Natural killer cell (primary cell): Measurements from ENCODE around the gene IL27RA. TPM values are rescaled to one million over a fixed set of nuclear protein-coding genes. Genes with fewer than 3 reads are reported as not detected.
"Not testable (repeated sequence)": the region's sequence is repeated elsewhere in the genome, so short reads cannot be mapped to it uniquely, and the experiment has no call there.

Experiments
- ATAC-seq, 3 donors: fragments of 150-1000 bp in 2 of 3; fragments of 200-7000 bp in 1 of 3; cut with Tn5 transposase; 1 replicate in 1 of 3; 2 replicates in 2 of 3; pipeline ENCODE4 v1.10.0; 2021; ENCODE audit warnings: mild to moderate bottlenecking in 2 of 3, moderate library complexity in 2 of 3
- DNase-seq, 2 donors: peaks; one replicate each; pipeline versions ENCODE4 v3.0.0 to v3.0.0-alpha.2; 2013 to 2021; ENCODE audit warnings: mixed read lengths in 1 of 2
- H3K27ac ChIP-seq: one replicate; pipeline ENCODE4 v1.5.1; 2013; ENCODE audit warnings: mild to moderate bottlenecking, low read length
- H3K27me3 ChIP-seq: one replicate; pipeline ENCODE4 v1.6.1; 2013; ENCODE audit warnings: low read length; ENCODE audit not compliant: control insufficient read depth, insufficient read depth
- H3K36me3 ChIP-seq: one replicate; pipeline ENCODE4 v1.6.1; 2013; ENCODE audit warnings: low read length; ENCODE audit not compliant: control insufficient read depth, insufficient read depth
- H3K4me1 ChIP-seq: one replicate; pipeline ENCODE4 v1.6.1; 2013; ENCODE audit warnings: low read length; ENCODE audit not compliant: control insufficient read depth, insufficient read depth
- H3K4me3 ChIP-seq: one replicate; pipeline ENCODE4 v1.5.1; 2013; ENCODE audit warnings: low read length
- H3K9me3 ChIP-seq: one replicate; pipeline ENCODE4 v1.6.1; 2013; ENCODE audit warnings: low read length; ENCODE audit not compliant: control insufficient read depth, insufficient read depth
- H3K27ac Mint-ChIP-seq, 2 donors: one replicate each; pipeline ENCODE4 v1.8.0; 2022; ENCODE audit warnings: mild to moderate bottlenecking in 2 of 2, mixed read lengths in 2 of 2, moderate library complexity in 1 of 2
- H3K27me3 Mint-ChIP-seq, 2 donors: one replicate each; pipeline ENCODE4 v1.8.0; 2022; ENCODE audit warnings: low read depth in 2 of 2, mixed read lengths in 2 of 2
- H3K36me3 Mint-ChIP-seq: one replicate; pipeline ENCODE4 v1.8.0; 2022; ENCODE audit warnings: mixed read lengths
- H3K4me1 Mint-ChIP-seq, 2 donors: one replicate each; pipeline ENCODE4 v1.8.0; 2022; ENCODE audit warnings: mixed read lengths in 2 of 2
- H3K4me3 Mint-ChIP-seq: one replicate; pipeline ENCODE4 v1.8.0; 2022; ENCODE audit warnings: mild to moderate bottlenecking, moderate library complexity, mixed read lengths
- H3K9me3 Mint-ChIP-seq, 2 donors: one replicate each; pipeline ENCODE4 v1.8.0; 2022; ENCODE audit warnings: mixed read lengths in 2 of 2
- WGBS: methylation state at CpG from one replicate; pipeline ENCODE4 v1.1.7; 2013; ENCODE audit warnings: missing lambda C conversion rate; ENCODE audit not compliant: insufficient coverage; 5-methylcytosine and 5-hydroxymethylcytosine counted together
- intact Hi-C: fragments of 100-400 bp; cut with micrococcal nuclease; formaldehyde crosslinking; loops from one replicate; pipeline ENCODE4 v1.14.2; 2022
- total RNA-seq, 4 donors: library from RNA; stranded (reverse); fragments of 120-200 nt in 1 of 4; gene quantifications; one replicate each; pipeline versions ENCODE4 v1.2.3 to v1.2.4, GENCODE V29; 2013 to 2022
- TF ChIP-seq, protein P1 (sequence below): fragments of 200-600 bp; IDR thresholded peaks from one replicate; pipeline ENCODE4 v1.8.0; 2022; ENCODE audit warnings: antibody characterized with exemption

The IL27RA gene
- total RNA-seq, 3 donors from 2014 or later (not counting 1 experiment from before 2014, with no cell fraction given): 38.4 to 61.1 (median 58.0) TPM

DNA sequence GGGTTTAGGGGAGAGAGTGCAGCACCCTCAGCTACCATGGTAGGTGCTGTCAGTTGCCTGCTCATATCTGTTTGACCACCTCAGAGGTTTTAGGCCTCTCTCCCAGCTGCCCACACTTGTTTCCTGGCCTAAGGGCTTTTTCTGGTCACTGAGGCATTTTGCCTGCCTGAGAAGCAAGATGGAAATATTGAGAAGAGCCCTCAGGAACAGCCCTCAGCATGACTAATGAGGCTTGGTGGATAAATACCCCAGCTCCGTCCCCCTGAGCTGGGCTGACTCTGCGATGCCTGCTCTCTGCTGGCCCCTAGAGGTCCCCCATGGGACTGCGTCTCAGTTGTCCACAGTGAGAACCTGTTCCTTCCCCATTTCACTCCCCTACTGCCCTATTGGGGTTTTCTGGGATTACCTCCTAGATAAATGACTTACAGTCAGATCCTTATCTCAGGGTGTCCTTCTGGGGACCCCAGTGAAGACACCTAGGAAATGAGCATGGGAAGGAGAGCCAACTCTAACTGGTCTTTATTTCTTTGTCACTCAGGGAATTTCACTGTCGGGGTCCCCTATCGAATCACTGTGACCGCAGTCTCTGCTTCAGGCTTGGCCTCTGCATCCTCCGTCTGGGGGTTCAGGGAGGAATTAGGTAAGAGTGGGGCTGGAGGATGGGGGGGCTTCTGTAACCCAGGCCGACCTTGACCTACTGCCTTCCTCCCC is 17.0 kb downstream of the IL27RA start:
- no peaks in the 10 kb centered on the region for H3K27me3 Mint-ChIP-seq
- no peak overlapping the region for H3K4me3 Mint-ChIP-seq
- Histone ChIP-seq H3K27ac (no peak overlapping the region), H3K27me3 (no peaks in the 10 kb centered on the region), H3K36me3 (peaks cover 61% of the 10 kb centered on the region), H3K4me1 (no peaks in the 10 kb centered on the region), H3K4me3 (no peak overlapping the region), H3K9me3 (no peaks in the 10 kb centered on the region)
- no peaks in the 10 kb centered on the region for H3K36me3 Mint-ChIP-seq
- DNase-seq: peak; percentile 79 to 84
- 85% methylated on average over 8 of the region's 8 CpGs for WGBS
- intact Hi-C loops: loop anchor here (1.0 to 2.0 kb wide), 2 partner anchors 26 to 168 kb away; no protein-coding TSS in a partner anchor
- peaks cover 0 to 11% of the 10 kb centered on the region in 2 donors for H3K4me1 Mint-ChIP-seq
- H3K27ac Mint-ChIP-seq: peak overlapping the region; percentile 57 to 82
- H3K9me3 Mint-ChIP-seq: no peaks in the 10 kb centered on the region
- TF ChIP-seq, protein P1, sequence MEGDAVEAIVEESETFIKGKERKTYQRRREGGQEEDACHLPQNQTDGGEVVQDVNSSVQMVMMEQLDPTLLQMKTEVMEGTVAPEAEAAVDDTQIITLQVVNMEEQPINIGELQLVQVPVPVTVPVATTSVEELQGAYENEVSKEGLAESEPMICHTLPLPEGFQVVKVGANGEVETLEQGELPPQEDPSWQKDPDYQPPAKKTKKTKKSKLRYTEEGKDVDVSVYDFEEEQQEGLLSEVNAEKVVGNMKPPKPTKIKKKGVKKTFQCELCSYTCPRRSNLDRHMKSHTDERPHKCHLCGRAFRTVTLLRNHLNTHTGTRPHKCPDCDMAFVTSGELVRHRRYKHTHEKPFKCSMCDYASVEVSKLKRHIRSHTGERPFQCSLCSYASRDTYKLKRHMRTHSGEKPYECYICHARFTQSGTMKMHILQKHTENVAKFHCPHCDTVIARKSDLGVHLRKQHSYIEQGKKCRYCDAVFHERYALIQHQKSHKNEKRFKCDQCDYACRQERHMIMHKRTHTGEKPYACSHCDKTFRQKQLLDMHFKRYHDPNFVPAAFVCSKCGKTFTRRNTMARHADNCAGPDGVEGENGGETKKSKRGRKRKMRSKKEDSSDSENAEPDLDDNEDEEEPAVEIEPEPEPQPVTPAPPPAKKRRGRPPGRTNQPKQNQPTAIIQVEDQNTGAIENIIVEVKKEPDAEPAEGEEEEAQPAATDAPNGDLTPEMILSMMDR: peak; percentile 98
- ATAC-seq: peak; percentile 87 to 98 (median 90)

DNA sequence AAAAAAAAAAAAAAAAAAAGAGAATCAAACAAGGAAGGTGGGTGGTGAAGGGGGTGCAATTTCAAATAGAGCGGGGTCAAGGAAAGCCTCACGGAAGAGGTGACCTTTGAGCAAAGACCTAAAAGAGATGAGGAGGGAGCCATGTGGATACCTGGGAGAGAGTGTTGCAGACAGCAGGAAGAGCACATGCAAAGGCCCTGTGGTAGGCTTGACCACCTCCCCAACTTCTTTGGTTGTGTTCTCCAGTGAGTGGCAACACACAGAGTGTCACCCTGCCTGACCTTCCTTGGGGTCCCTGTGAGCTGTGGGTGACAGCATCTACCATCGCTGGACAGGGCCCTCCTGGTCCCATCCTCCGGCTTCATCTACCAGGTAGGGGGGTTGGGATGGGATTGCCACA is 18.9 kb downstream of the IL27RA start:
- H3K9me3 ChIP-seq: no peaks in the 10 kb centered on the region
- Mint-ChIP-seq H3K4me1 (peaks cover 0 to 17% of the 10 kb centered on the region in 2 donors), H3K4me3 (no peak overlapping the region), H3K36me3 (no peaks in the 10 kb centered on the region), H3K27me3 (no peaks in the 10 kb centered on the region), H3K27ac (peak overlapping the region in 1 of 2 donors; percentile 35), H3K9me3 (no peaks in the 10 kb centered on the region)
- intact Hi-C loops: no loop called here
- H3K27ac ChIP-seq: no peak overlapping the region
- peaks cover 54% of the 10 kb centered on the region for H3K36me3 ChIP-seq
- TF ChIP-seq, protein P1: no peak
- H3K4me1 ChIP-seq: no peaks in the 10 kb centered on the region
- DNase-seq (no peak), ATAC-seq (no peak)
- 99% methylated on average over 4 of the region's 4 CpGs for WGBS
- H3K27me3 ChIP-seq: no peaks in the 10 kb centered on the region
- no peak overlapping the region for H3K4me3 ChIP-seq

DNA sequence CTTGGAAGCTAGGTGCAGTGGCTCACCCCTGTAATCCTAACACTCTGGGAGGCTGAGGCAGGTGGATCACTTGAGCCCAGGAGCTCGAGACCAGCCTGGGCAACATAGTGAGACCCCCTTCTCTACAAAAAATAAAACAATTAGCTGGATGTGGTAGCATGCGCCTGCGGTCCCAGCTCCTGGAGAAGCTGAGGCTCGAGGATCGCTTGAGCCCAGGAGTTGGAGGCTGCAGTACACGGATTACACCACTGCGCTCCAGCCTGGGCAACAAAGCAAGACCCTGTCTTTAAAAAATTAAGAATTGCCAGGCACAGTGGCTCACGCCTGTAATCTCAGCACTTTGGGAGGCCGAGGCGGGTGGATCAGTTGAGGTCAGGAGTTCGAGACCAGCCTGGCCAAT is 19.4 kb downstream of the IL27RA start:
- H3K27me3 Mint-ChIP-seq, H3K9me3 ChIP-seq, H3K4me1 ChIP-seq, H3K4me3 ChIP-seq, H3K27me3 ChIP-seq, H3K27ac Mint-ChIP-seq, H3K27ac ChIP-seq, DNase-seq, H3K4me3 Mint-ChIP-seq, H3K9me3 Mint-ChIP-seq, H3K36me3 Mint-ChIP-seq, ATAC-seq, intact Hi-C loops: not testable (repeated sequence)
- peaks cover 0 to 17% of the 10 kb centered on the region in 2 donors for H3K4me1 Mint-ChIP-seq
- 96% methylated on average over 11 of the region's 11 CpGs for WGBS
- H3K36me3 ChIP-seq: peaks cover 52% of the 10 kb centered on the region

DNA sequence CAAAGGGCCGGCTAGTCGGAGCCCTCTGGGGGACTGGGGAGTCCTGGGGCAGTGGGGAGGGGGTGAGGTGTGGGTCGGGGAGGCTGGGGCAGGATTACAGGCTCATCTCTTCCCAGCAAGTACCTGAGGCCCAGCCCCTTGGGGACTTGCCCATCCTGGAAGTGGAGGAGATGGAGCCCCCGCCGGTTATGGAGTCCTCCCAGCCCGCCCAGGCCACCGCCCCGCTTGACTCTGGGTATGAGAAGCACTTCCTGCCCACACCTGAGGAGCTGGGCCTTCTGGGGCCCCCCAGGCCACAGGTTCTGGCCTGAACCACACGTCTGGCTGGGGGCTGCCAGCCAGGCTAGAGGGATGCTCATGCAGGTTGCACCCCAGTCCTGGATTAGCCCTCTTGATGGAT is 20.4 kb downstream of the IL27RA start:
- H3K4me1 ChIP-seq: peaks cover under 1% of the 10 kb centered on the region
- H3K27ac Mint-ChIP-seq: peak overlapping the region; percentile 56 to 74
- no peak overlapping the region for H3K27ac ChIP-seq
- H3K9me3 Mint-ChIP-seq: no peaks in the 10 kb centered on the region
- H3K36me3 ChIP-seq: peaks cover 46% of the 10 kb centered on the region
- ATAC-seq: no peak
- peaks cover 0 to 17% of the 10 kb centered on the region in 2 donors for H3K4me1 Mint-ChIP-seq
- intact Hi-C loops: no loop called here
- H3K9me3 ChIP-seq: no peaks in the 10 kb centered on the region
- H3K27me3 Mint-ChIP-seq: no peaks in the 10 kb centered on the region
- H3K27me3 ChIP-seq: no peaks in the 10 kb centered on the region
- no peak for DNase-seq
- no peaks in the 10 kb centered on the region for H3K36me3 Mint-ChIP-seq
- WGBS: 90% methylated on average over 9 of the region's 9 CpGs
- no peak overlapping the region for H3K4me3 ChIP-seq
- H3K4me3 Mint-ChIP-seq: no peak overlapping the region
- TF ChIP-seq, protein P1: no peak
